Measurements from ENCODE around the gene OR6B2.

DNA sequence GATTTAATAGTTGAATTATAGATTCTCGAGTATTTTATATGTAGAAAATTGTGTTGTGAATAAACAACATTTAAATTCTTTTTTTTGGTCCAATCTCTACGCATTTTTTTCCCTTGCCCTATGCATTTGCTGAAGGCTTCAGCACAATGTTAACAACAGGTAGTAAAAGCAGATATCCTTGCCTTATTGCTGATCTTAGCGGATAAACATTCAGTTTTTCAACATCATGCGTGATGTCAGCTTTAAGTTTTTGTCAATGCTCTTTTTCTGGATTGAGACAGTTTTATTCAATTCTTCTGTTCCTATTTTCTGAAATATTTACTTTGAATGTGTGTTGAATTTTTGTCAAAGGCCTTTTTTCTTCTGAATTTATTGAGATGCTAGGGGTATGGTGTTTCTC, 34.7 kb upstream of the OR6B2 start:
- TF ChIP-seq HDGF (IDR thresholded peaks at IDR 0.05; ENCODE audit: borderline replicate concordance) (no peak), CTBP1 (IDR thresholded peaks at IDR 0.05; ENCODE audit: borderline replicate concordance) (no peak), FOXA1 (IDR thresholded peaks at IDR 0.05) (no peak), TARDBP (IDR thresholded peaks at IDR 0.05) (no peak), FOXM1 (IDR thresholded peaks at IDR 0.05; ENCODE audit: borderline replicate concordance) (no peak), SP1 (IDR thresholded peaks at IDR 0.05) (no peak), L3MBTL2 (conservative IDR thresholded peaks at IDR 0.05) (no peak), LEF1 (IDR thresholded peaks at IDR 0.05; ENCODE audit: borderline replicate concordance) (no peak)

Data from HEK293T (cell line).